Activated CD8-positive, alpha-beta T cell treated with anti-CD3 and anti-CD28 coated beads for 36 hours (primary cell): ENCODE data around the gene RAD23B. TPM values are rescaled to one million over a fixed set of nuclear protein-coding genes. Genes with fewer than 3 reads are reported as not detected.

Experiments
- ATAC-seq: fragments of 200-7000 bp; cut with Tn5 transposase; one replicate; pipeline ENCODE4 v1.10.0; 2021; ENCODE audit warnings: mild to moderate bottlenecking, moderate library complexity
- CTCF ChIA-PET: fragments of 350-600 bp; sonication (Branson Sonifier 250); formaldehyde crosslinking; loops from one replicate; lab custom pipeline; 2021; ENCODE audit warnings: antibody characterized with exemption; lab: Charles Lee
- POLR2A ChIA-PET: fragments of 350-600 bp; sonication (Branson Sonifier 250); formaldehyde crosslinking; loops from one replicate; lab custom pipeline; 2021; ENCODE audit warnings: antibody characterized with exemption; lab: Charles Lee
- DNase-seq: peaks from one replicate; pipeline ENCODE4 v3.0.0-alpha.2; 2020
- H3K27ac Mint-ChIP-seq: one replicate; pipeline ENCODE4 v1.8.0; 2021; ENCODE audit warnings: mild to moderate bottlenecking, mixed read lengths
- H3K27me3 Mint-ChIP-seq: one replicate; pipeline ENCODE4 v1.8.0; 2021; ENCODE audit warnings: mixed read lengths
- H3K36me3 Mint-ChIP-seq: one replicate; pipeline ENCODE4 v1.8.0; 2021; ENCODE audit warnings: low read depth, mixed read lengths
- H3K4me1 Mint-ChIP-seq: one replicate; pipeline ENCODE4 v1.8.0; 2021; ENCODE audit warnings: low read depth, mixed read lengths
- H3K4me3 Mint-ChIP-seq: one replicate; pipeline ENCODE4 v1.8.0; 2021; ENCODE audit warnings: mild to moderate bottlenecking, moderate library complexity, mixed read lengths
- H3K9me3 Mint-ChIP-seq: one replicate; pipeline ENCODE4 v1.8.0; 2021; ENCODE audit warnings: mixed read lengths
- intact Hi-C: fragments of 100-400 bp; cut with micrococcal nuclease; formaldehyde crosslinking; loops from one replicate; pipeline ENCODE4 v1.10.0; 2022
- total RNA-seq, 2 experiments: library from RNA; stranded (reverse); gene quantifications; one replicate each; pipeline ENCODE4 v1.2.3, GENCODE V29; 2021
- TF ChIP-seq, protein P1 (sequence below): fragments of 200-600 bp; IDR thresholded peaks from one replicate; pipeline ENCODE4 v1.8.0; 2022; ENCODE audit warnings: antibody characterized with exemption, mild to moderate bottlenecking

Gene RAD23B
- total RNA-seq, 2 experiments from 2014 or later: 115 to 117 TPM

DNA sequence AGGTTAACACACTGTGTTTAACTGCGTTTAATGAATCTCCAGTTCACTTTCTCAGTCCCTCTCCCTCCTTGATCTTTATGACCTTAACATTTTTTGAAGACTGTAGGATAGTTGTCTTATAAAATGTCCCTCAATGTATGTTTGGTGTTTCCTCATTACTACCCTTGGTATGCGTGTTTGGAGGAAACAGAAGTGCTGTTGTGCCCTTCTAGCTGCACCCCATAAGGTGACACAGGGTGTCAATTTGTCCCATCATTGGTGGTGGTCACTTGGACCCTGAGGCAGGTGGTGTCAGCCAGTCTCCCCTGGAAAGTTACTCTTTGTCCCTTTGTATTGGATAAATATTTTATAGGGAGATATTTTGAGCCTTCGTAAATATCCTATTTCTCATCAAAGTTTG lies 52.3 kb downstream of the RAD23B start:
- ATAC-seq (no peak), DNase-seq (no peak)
- intact Hi-C loops: no loop called here
- POLR2A ChIA-PET: no interaction called here
- no peak overlapping the region for H3K27ac Mint-ChIP-seq
- TF ChIP-seq, protein P1, sequence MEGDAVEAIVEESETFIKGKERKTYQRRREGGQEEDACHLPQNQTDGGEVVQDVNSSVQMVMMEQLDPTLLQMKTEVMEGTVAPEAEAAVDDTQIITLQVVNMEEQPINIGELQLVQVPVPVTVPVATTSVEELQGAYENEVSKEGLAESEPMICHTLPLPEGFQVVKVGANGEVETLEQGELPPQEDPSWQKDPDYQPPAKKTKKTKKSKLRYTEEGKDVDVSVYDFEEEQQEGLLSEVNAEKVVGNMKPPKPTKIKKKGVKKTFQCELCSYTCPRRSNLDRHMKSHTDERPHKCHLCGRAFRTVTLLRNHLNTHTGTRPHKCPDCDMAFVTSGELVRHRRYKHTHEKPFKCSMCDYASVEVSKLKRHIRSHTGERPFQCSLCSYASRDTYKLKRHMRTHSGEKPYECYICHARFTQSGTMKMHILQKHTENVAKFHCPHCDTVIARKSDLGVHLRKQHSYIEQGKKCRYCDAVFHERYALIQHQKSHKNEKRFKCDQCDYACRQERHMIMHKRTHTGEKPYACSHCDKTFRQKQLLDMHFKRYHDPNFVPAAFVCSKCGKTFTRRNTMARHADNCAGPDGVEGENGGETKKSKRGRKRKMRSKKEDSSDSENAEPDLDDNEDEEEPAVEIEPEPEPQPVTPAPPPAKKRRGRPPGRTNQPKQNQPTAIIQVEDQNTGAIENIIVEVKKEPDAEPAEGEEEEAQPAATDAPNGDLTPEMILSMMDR: no peak
- H3K27me3 Mint-ChIP-seq: no peaks in the 10 kb centered on the region
- no peaks in the 10 kb centered on the region for H3K9me3 Mint-ChIP-seq
- H3K4me3 Mint-ChIP-seq: no peak overlapping the region
- CTCF ChIA-PET: no interaction called here
- H3K36me3 Mint-ChIP-seq: peaks cover 46% of the 10 kb centered on the region
- peaks cover 2% of the 10 kb centered on the region for H3K4me1 Mint-ChIP-seq

DNA sequence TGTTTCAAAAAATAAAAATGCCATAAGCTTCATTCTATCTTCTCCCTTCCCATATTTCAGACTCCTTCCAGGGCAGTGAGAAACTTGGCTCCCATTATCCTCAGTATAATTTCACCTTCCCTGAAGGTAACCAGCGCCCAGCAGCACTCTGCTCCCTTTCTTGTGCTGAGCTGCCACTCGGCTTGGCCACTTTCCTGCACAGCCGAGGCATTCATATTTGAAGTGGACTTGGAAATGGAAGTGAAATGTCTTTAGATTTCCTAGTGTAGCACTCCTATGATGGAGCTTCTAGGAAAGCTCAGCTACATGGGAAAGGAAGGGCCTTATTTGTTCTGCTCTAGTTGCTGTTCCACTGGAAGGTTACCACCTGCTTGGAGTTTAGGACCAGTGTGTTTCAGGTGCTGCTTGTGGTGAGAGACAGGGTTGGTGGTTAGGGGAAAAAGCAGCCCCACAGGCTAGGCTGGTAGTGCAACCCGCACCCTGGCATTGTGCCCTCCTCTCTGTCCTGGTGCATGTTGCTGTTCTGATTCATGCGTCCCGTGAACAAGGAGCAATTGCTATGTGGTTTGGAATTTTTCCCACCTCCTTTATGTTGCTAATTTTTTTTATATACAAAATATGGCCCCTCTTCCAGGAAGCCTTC lies 53.8 kb downstream of the RAD23B start:
- H3K27me3 Mint-ChIP-seq: no peaks in the 10 kb centered on the region
- POLR2A ChIA-PET: interaction anchor here (0.6 to 1.7 kb wide), 3 partner anchors 15 to 135 kb away, joined by 3 to 5 read pairs (median 4); partner anchors contain the start of gene RAD23B
- H3K27ac Mint-ChIP-seq: no peak overlapping the region
- CTCF ChIA-PET: interaction anchor here (0.8 to 2.0 kb wide), 2 partner anchors 10 to 86 kb away, joined by 3 to 7 read pairs; no protein-coding TSS in a partner anchor
- peaks cover 32% of the 10 kb centered on the region for H3K36me3 Mint-ChIP-seq
- intact Hi-C loops: no loop called here
- H3K4me1 Mint-ChIP-seq: peaks cover 10% of the 10 kb centered on the region
- no peak for ATAC-seq
- H3K9me3 Mint-ChIP-seq: no peaks in the 10 kb centered on the region
- H3K4me3 Mint-ChIP-seq: no peak overlapping the region
- no peak for DNase-seq
- TF ChIP-seq, protein P1: no peak

DNA sequence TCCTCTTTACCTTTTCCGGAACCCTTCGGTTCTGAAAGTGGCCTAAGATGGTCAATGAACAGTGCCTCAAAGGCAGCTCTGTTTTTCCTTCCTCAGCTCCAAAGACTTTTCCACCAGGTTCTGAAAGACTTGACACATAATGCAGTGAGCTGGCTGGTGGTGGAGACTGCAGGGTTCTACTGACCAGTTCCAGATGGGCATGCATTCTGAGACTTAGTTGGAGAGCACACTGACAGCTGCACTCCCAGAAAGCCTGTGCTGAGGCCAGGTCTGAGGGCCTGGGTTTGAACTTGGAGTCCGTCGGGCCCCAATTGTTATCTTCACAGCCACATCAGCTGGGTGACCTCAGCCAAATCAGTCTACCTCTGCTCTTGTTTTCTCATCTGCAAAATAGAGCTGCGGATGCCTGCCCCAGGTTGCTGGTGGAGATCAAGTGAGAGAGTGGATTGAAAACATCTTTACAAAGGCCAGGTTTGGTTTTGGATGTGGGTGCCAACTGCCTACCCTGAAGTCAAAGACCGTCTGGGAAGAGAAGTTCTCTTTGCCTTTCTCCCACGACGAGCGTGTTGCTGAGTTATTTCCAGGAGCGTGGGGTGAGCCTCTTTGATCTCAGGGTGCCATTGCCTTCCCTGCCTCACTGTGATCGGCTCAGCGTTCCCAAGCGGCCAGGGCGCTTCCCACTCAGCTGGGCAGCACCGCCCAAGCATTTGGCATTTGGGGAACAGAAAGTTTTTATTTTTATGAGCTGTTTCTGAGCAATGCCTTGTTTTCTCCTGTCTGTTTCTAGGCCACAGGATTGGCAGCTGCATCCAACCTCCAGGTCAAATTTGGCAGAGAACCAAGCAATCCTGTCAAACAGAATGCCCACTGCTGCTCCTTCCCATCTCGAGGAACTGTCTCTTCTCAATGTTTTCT lies 54.9 kb downstream of the RAD23B start:
- H3K4me3 Mint-ChIP-seq: no peak overlapping the region
- DNase-seq: no peak
- ChIA-PET CTCF (interaction anchor here (0.8 to 2.0 kb wide), 3 partner anchors 9 to 87 kb away, joined by 3 to 7 read pairs (median 4); no protein-coding TSS in a partner anchor), POLR2A (interaction anchor here (0.6 to 1.7 kb wide), 3 partner anchors 18 to 136 kb away, joined by 3 to 4 read pairs (median 3); partner anchors contain the start of gene RAD23B)
- TF ChIP-seq, protein P1: no peak
- H3K27me3 Mint-ChIP-seq: no peaks in the 10 kb centered on the region
- H3K9me3 Mint-ChIP-seq: no peaks in the 10 kb centered on the region
- intact Hi-C loops: no loop called here
- peaks cover 10% of the 10 kb centered on the region for H3K4me1 Mint-ChIP-seq
- H3K36me3 Mint-ChIP-seq: peaks cover 23% of the 10 kb centered on the region
- peak overlapping the region; percentile 3 for H3K27ac Mint-ChIP-seq
- no peak for ATAC-seq

DNA sequence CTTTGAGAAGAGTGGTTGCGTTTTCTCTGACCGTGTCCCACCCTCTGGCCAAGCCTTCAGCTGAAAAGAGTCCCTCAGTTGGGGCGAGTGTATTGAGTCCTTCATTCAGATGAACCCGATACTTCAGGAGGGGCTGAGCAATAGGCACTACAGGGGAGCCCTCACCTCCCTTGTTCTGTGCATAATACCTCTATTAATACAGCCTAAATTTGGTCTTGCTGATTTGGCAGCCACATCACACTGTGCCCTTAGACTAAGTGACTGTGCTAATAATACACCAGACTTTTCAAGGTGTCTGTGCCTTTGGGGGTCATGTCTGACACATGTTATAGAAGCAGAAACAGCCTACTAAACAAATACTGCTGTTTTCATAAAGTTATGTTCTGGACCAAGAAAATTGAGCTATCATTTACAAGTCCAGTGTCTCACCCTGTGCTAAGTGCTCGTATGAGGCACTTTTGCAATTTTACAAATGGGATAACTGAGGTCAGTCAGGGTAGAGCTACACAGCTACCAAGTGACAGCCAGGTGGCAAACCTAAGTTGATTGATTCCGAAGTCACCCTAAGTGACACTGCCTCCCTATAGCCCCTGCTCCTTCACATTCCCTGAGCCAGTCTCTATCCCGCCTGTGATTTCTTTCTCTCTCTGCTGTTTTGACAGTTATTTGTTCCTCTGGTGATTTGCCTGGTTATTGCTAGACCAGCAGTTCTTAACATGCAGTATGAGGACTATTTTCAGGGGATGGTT lies 56.0 kb downstream of the RAD23B start:
- Mint-ChIP-seq H3K27me3 (no peaks in the 10 kb centered on the region), H3K27ac (no peak overlapping the region), H3K4me1 (peaks cover 10% of the 10 kb centered on the region), H3K4me3 (no peak overlapping the region), H3K36me3 (peaks cover 12% of the 10 kb centered on the region), H3K9me3 (no peaks in the 10 kb centered on the region)
- TF ChIP-seq, protein P1: no peak
- DNase-seq: no peak
- ChIA-PET CTCF (interaction anchor here (1.6 kb wide), 1 partner anchor 10 kb away, joined by 4 read pairs; no protein-coding TSS in a partner anchor), POLR2A (interaction anchor here (0.9 to 1.7 kb wide), 2 partner anchors 17 to 56 kb away, joined by 3 to 4 read pairs; partner anchors contain the start of gene RAD23B)
- intact Hi-C loops: no loop called here
- no peak for ATAC-seq
